ENCODE results near the gene ABCA2.

- TF ChIP-seq CTCF (conservative IDR thresholded peaks at IDR 0.05): no peak
- no peak for TF ChIP-seq ZFX (IDR thresholded peaks at IDR 0.05)
Observed at GRCh38 chr9:137019891-137020683, 8.0 kb downstream of the ABCA2 start.

Data from C4-2B (cell line).